Activated CD4-positive, alpha-beta T cell treated with anti-CD3 and anti-CD28 coated beads, Interleukin-2, amount 10 ng/mL, durations not matched to agents 24 days and 14 days (primary cell): ENCODE measurements around the gene ASB13. TPM values are rescaled to one million over a fixed set of nuclear protein-coding genes. Genes with fewer than 3 reads are reported as not detected.
A peak's percentile ranks its signal among the peaks of the same experiment; 100 is the strongest.
"Not testable (repeated sequence)": the region's sequence is repeated elsewhere in the genome, so short reads cannot be mapped to it uniquely, and the experiment has no call there.

Experiments
- DNase-seq: peaks from one replicate; pipeline ENCODE4 v3.0.0; 2022
- H3K27ac Mint-ChIP-seq: one replicate; pipeline ENCODE4 v1.8.0; 2022; ENCODE audit warnings: mild to moderate bottlenecking, mixed read lengths
- H3K27me3 Mint-ChIP-seq: one replicate; pipeline ENCODE4 v1.8.0; 2022; ENCODE audit warnings: mixed read lengths
- H3K36me3 Mint-ChIP-seq: one replicate; pipeline ENCODE4 v1.8.0; 2022; ENCODE audit warnings: low read depth, mild to moderate bottlenecking, mixed read lengths
- H3K4me1 Mint-ChIP-seq: one replicate; pipeline ENCODE4 v1.8.0; 2021; ENCODE audit warnings: mixed read lengths
- H3K4me3 Mint-ChIP-seq: one replicate; pipeline ENCODE4 v1.8.0; 2022; ENCODE audit warnings: mild to moderate bottlenecking, moderate library complexity, mixed read lengths
- H3K9me3 Mint-ChIP-seq: one replicate; pipeline ENCODE4 v1.8.0; 2021; ENCODE audit warnings: mixed read lengths
- intact Hi-C: fragments of 100-400 bp; cut with micrococcal nuclease; formaldehyde crosslinking; loops from one replicate; pipeline ENCODE4 v1.15.1; 2023
- total RNA-seq: library from RNA; stranded (reverse); gene quantifications from 2 replicates; pipeline ENCODE4 v1.2.3, GENCODE V29; 2022

Gene ASB13
- total RNA-seq, 1 donor from 2014 or later, result 13.5 TPM

- intact Hi-C loops, result no loop called here
- H3K27me3 Mint-ChIP-seq, result peaks cover 12% of the 10 kb centered on the region
- H3K27ac Mint-ChIP-seq, result no peak overlapping the region
- no peaks in the 10 kb centered on the region for H3K9me3 Mint-ChIP-seq
- no peak for DNase-seq
- H3K4me1 Mint-ChIP-seq, result peaks cover 20% of the 10 kb centered on the region
- no peak overlapping the region for H3K4me3 Mint-ChIP-seq
- H3K36me3 Mint-ChIP-seq, result no peaks in the 10 kb centered on the region
Observed at GRCh38 chr10:5632446-5632845, 33.9 kb downstream of the ASB13 start.

- Mint-ChIP-seq H3K36me3 (no peaks in the 10 kb centered on the region), H3K4me1 (peaks cover 20% of the 10 kb centered on the region), H3K9me3 (no peaks in the 10 kb centered on the region), H3K27ac (no peak overlapping the region), H3K4me3 (no peak overlapping the region), H3K27me3 (peaks cover 12% of the 10 kb centered on the region)
- DNase-seq, result no peak
- intact Hi-C loops, result no loop called here
Observed at GRCh38 chr10:5631936-5632335, 34.5 kb downstream of the ASB13 start.

- H3K4me1 Mint-ChIP-seq, result peaks cover 20% of the 10 kb centered on the region
- H3K27me3 Mint-ChIP-seq, result peaks cover 10% of the 10 kb centered on the region
- intact Hi-C loops, result no loop called here
- H3K9me3 Mint-ChIP-seq, result no peaks in the 10 kb centered on the region
- H3K4me3 Mint-ChIP-seq, result no peak overlapping the region
- no peak for DNase-seq
- peak overlapping the region; percentile 5 for H3K27ac Mint-ChIP-seq
- no peaks in the 10 kb centered on the region for H3K36me3 Mint-ChIP-seq
Observed at GRCh38 chr10:5630112-5630436, 36.3 kb downstream of the ASB13 start.

- intact Hi-C loops, result loop anchor here (2.0 to 5.0 kb wide), 5 partner anchors 53 to 781 kb away; partner anchors contain the start of gene TASOR2
- H3K4me3 Mint-ChIP-seq, result peak overlapping the region; percentile 50
- no peaks in the 10 kb centered on the region for H3K9me3 Mint-ChIP-seq
- no peaks in the 10 kb centered on the region for H3K36me3 Mint-ChIP-seq
- DNase-seq, result peak; percentile 96
- peaks cover 20% of the 10 kb centered on the region for H3K4me1 Mint-ChIP-seq
- H3K27ac Mint-ChIP-seq, result peak overlapping the region; percentile 87
- H3K27me3 Mint-ChIP-seq, result peaks cover 4% of the 10 kb centered on the region
Observed at GRCh38 chr10:5629303-5630111, 36.9 kb downstream of the ASB13 start.

GRCh38 chr10:5628451-5629302, 37.7 kb downstream of the ASB13 start:
- Mint-ChIP-seq H3K27me3 (peaks cover 4% of the 10 kb centered on the region), H3K9me3 (no peaks in the 10 kb centered on the region), H3K27ac (peak overlapping the region; percentile 87), H3K4me3 (peak overlapping the region; percentile 50), H3K4me1 (peaks cover 20% of the 10 kb centered on the region), H3K36me3 (no peaks in the 10 kb centered on the region)
- intact Hi-C loops, result loop anchor here (2.0 to 5.0 kb wide), 5 partner anchors 54 to 780 kb away; partner anchors contain the start of gene TASOR2
- peak; percentile 72 for DNase-seq

- H3K9me3 Mint-ChIP-seq, result no peaks in the 10 kb centered on the region
- no peaks in the 10 kb centered on the region for H3K36me3 Mint-ChIP-seq
- H3K4me1 Mint-ChIP-seq, result peaks cover 23% of the 10 kb centered on the region
- intact Hi-C loops, result loop anchor here (2.0 to 5.0 kb wide), 5 partner anchors 55 to 779 kb away; partner anchors contain the start of gene TASOR2
- no peak for DNase-seq
- H3K4me3 Mint-ChIP-seq, result no peak overlapping the region
- no peak overlapping the region for H3K27ac Mint-ChIP-seq
- H3K27me3 Mint-ChIP-seq, result peaks cover 4% of the 10 kb centered on the region
Observed at GRCh38 chr10:5627486-5628044, 38.8 kb downstream of the ASB13 start.

GRCh38 chr10:5625992-5626777, 40.2 kb downstream of the ASB13 start:
- no peak for DNase-seq
- Mint-ChIP-seq H3K4me3 (no peak overlapping the region), H3K36me3 (no peaks in the 10 kb centered on the region), H3K4me1 (peaks cover 23% of the 10 kb centered on the region), H3K9me3 (no peaks in the 10 kb centered on the region), H3K27ac (no peak overlapping the region), H3K27me3 (peaks cover 2% of the 10 kb centered on the region)
- intact Hi-C loops, result loop anchor here (5.0 kb wide), 2 partner anchors 56 to 79 kb away; partner anchors contain the start of gene TASOR2

- Mint-ChIP-seq H3K27ac (no peak overlapping the region), H3K27me3 (peaks cover 2% of the 10 kb centered on the region), H3K36me3 (no peaks in the 10 kb centered on the region), H3K4me3 (no peak overlapping the region), H3K9me3 (no peaks in the 10 kb centered on the region), H3K4me1 (peaks cover 17% of the 10 kb centered on the region)
- intact Hi-C loops, result loop anchor here (5.0 kb wide), 3 partner anchors 58 to 332 kb away; partner anchors contain the start of gene TASOR2
- DNase-seq, result no peak
Observed at GRCh38 chr10:5624701-5625100, 41.7 kb downstream of the ASB13 start.

GRCh38 chr10:5623081-5623748, 43.2 kb downstream of the ASB13 start:
- no peaks in the 10 kb centered on the region for H3K27me3 Mint-ChIP-seq
- H3K9me3 Mint-ChIP-seq, result no peaks in the 10 kb centered on the region
- no peak overlapping the region for H3K4me3 Mint-ChIP-seq
- DNase-seq, result peak; percentile 95
- no peak overlapping the region for H3K27ac Mint-ChIP-seq
- no peaks in the 10 kb centered on the region for H3K36me3 Mint-ChIP-seq
- intact Hi-C loops, result loop anchor here (1.0 to 5.0 kb wide), 3 partner anchors 180 to 331 kb away; no protein-coding TSS in a partner anchor
- H3K4me1 Mint-ChIP-seq, result peaks cover 5% of the 10 kb centered on the region

- H3K4me3 Mint-ChIP-seq, result no peak overlapping the region
- H3K9me3 Mint-ChIP-seq, result no peaks in the 10 kb centered on the region
- H3K27ac Mint-ChIP-seq, result no peak overlapping the region
- no peaks in the 10 kb centered on the region for H3K36me3 Mint-ChIP-seq
- intact Hi-C loops, result loop anchor here (2.0 to 5.0 kb wide), 2 partner anchors 188 to 330 kb away; no protein-coding TSS in a partner anchor
- DNase-seq, result no peak
- no peaks in the 10 kb centered on the region for H3K27me3 Mint-ChIP-seq
- H3K4me1 Mint-ChIP-seq, result peaks cover 3% of the 10 kb centered on the region
Observed at GRCh38 chr10:5622186-5622960, 44.0 kb downstream of the ASB13 start.

GRCh38 chr10:5621371-5621770, 45.0 kb downstream of the ASB13 start:
- H3K4me3 Mint-ChIP-seq, H3K27ac Mint-ChIP-seq, DNase-seq, H3K9me3 Mint-ChIP-seq, H3K27me3 Mint-ChIP-seq, H3K4me1 Mint-ChIP-seq, H3K36me3 Mint-ChIP-seq: not testable (repeated sequence)
- intact Hi-C loops, result loop anchor here (5.0 kb wide), 1 partner anchor 329 kb away; no protein-coding TSS in a partner anchor

- Mint-ChIP-seq H3K27ac (no peak overlapping the region), H3K4me1 (peaks cover 3% of the 10 kb centered on the region), H3K36me3 (no peaks in the 10 kb centered on the region), H3K9me3 (no peaks in the 10 kb centered on the region), H3K4me3 (no peak overlapping the region), H3K27me3 (no peaks in the 10 kb centered on the region)
- intact Hi-C loops, result loop anchor here (5.0 kb wide), 1 partner anchor 329 kb away; no protein-coding TSS in a partner anchor
- no peak for DNase-seq
Observed at GRCh38 chr10:5620966-5621365, 45.4 kb downstream of the ASB13 start.
